Endothelial cell of umbilical vein (primary cell): ENCODE results near the gene DOCK4. TPM values are rescaled to one million over a fixed set of nuclear protein-coding genes. Genes with fewer than 3 reads are reported as not detected.
A peak's percentile ranks its signal among the peaks of the same experiment; 100 is the strongest.

Source experiments
- BruUV-seq: library from RNA; stranded (reverse); fragments of 400-500 nt; replicated peaks from 2 replicates; lab custom pipeline; 2021; lab: Mats Ljungman, UMichigan
- CTCF ChIA-PET: fragments of 300-600, 350-600 bp; sonication (Branson Sonifier 250); formaldehyde crosslinking; loops from one replicate; lab custom pipeline; 2021; ENCODE audit warnings: antibody characterized with exemption, inconsistent platforms; lab: Charles Lee
- POLR2A ChIA-PET: fragments of 300-600, 350-600 bp; sonication (Branson Sonifier 250); formaldehyde crosslinking; loops from one replicate; lab custom pipeline; 2021; ENCODE audit warnings: antibody characterized with exemption, inconsistent platforms; lab: Charles Lee
- DNase-seq: peaks from one replicate; pipeline ENCODE4 v3.0.0-alpha.2; 2011; ENCODE audit warnings: low read depth, low spot score
- FAIRE-seq: peaks from 2 replicates; lab custom pipeline; 2011; peaks lifted over from hg19 to GRCh38; lab: Jason Lieb, UNC
- H2AFZ ChIP-seq: 2 replicates; pipeline ENCODE4 v1.6.0; 2012; ENCODE audit warnings: low read depth, low read length, control low read depth, inconsistent platforms
- H3K27ac ChIP-seq: 2 replicates; pipeline ENCODE4 v1.5.1; 2011; ENCODE audit warnings: low read depth, mild to moderate bottlenecking, control low read depth, low read length, moderate library complexity; ENCODE audit not compliant: insufficient read depth
- H3K27me3 ChIP-seq, 2 experiments: 2 replicates each; pipeline versions ENCODE4 v1.6.0 to v1.6.1; 2011; ENCODE audit warnings: low read length in 2 of 2, mixed read lengths in 1 of 2; ENCODE audit not compliant: control insufficient read depth in 2 of 2, insufficient read depth in 2 of 2
- H3K36me3 ChIP-seq, 2 experiments: 2 replicates in 1 of 2; 3 replicates in 1 of 2; pipeline ENCODE4 v1.5.1; 2011; ENCODE audit warnings: low read length in 2 of 2, mild to moderate bottlenecking in 1 of 2, moderate library complexity in 1 of 2; ENCODE audit not compliant: control insufficient read depth in 2 of 2, insufficient read depth in 2 of 2; ENCODE audit errors: extremely low read depth in 1 of 2
- H3K4me1 ChIP-seq: 3 replicates; pipeline ENCODE4 v1.5.1; 2011; ENCODE audit warnings: mild to moderate bottlenecking, low read length; ENCODE audit not compliant: control insufficient read depth, insufficient read depth; ENCODE audit errors: extremely low read depth
- H3K4me2 ChIP-seq: 2 replicates; pipeline ENCODE4 v1.6.1; 2011; ENCODE audit warnings: low read length, control low read depth, mixed read lengths; ENCODE audit not compliant: insufficient read depth
- H3K4me3 ChIP-seq, 3 experiments: fragments of 200-600 bp in 1 of 3; sonication (generic), shearing (Covaris generic) in 1 of 3; replicated peaks in 1 of 3; 2 replicates each; pipeline ENCODE4 v1.5.1; 2011 to 2016; ENCODE audit warnings: control low read depth in 3 of 3, low read length in 3 of 3, mild to moderate bottlenecking in 2 of 3, inconsistent platforms in 1 of 3, low read depth in 1 of 3, moderate library complexity in 1 of 3; ENCODE audit not compliant: insufficient read depth in 1 of 3
- H3K79me2 ChIP-seq: 2 replicates; pipeline ENCODE4 v1.6.0; 2012; ENCODE audit warnings: low read length, inconsistent platforms; ENCODE audit not compliant: control insufficient read depth, insufficient read depth
- H3K9ac ChIP-seq: replicated peaks from 2 replicates; pipeline ENCODE3; 2011; ENCODE audit warnings: low read length, control low read depth; ENCODE audit not compliant: insufficient read depth; ENCODE audit errors: extremely low read depth
- H3K9me1 ChIP-seq: replicated peaks from 3 replicates; pipeline ENCODE4 v1.6.0; 2011; ENCODE audit warnings: mild to moderate bottlenecking, low read length; ENCODE audit not compliant: control insufficient read depth, insufficient read depth; ENCODE audit errors: extremely low read depth
- H3K9me3 ChIP-seq: replicated peaks from 2 replicates; pipeline ENCODE4 v1.5.1; 2012; ENCODE audit warnings: low read length, inconsistent platforms; ENCODE audit not compliant: control insufficient read depth, insufficient read depth
- H4K20me1 ChIP-seq: replicated peaks from 2 replicates; pipeline ENCODE3; 2011; ENCODE audit warnings: mild to moderate bottlenecking, low read length; ENCODE audit not compliant: control insufficient read depth, insufficient read depth; ENCODE audit errors: extremely low read depth
- EZH2 ChIP-seq: IDR thresholded peaks from 2 replicates; pipeline ENCODE4 v1.6.1; 2012; ENCODE audit warnings: borderline replicate concordance, low read depth, mild to moderate bottlenecking, moderate library complexity, low read length, inconsistent platforms; ENCODE audit not compliant: severe bottlenecking
- FOS ChIP-seq: IDR thresholded peaks from 2 replicates; pipeline ENCODE4 v1.6.1; 2011; ENCODE audit warnings: mild to moderate bottlenecking, low read length, moderate library complexity, borderline replicate concordance; ENCODE audit not compliant: insufficient read depth
- GATA2 ChIP-seq: IDR thresholded peaks from 2 replicates; pipeline ENCODE4 v1.7.0; 2011; ENCODE audit warnings: low read depth, mild to moderate bottlenecking, moderate library complexity, mixed read lengths, low read length; ENCODE audit not compliant: insufficient read length, insufficient read depth
- JUN ChIP-seq: IDR thresholded peaks from 2 replicates; pipeline ENCODE4 v1.6.1; 2011; ENCODE audit warnings: borderline replicate concordance, low read depth; ENCODE audit not compliant: insufficient read length, insufficient read depth
- MYC ChIP-seq: IDR thresholded peaks from one replicate; pipeline ENCODE4 v1.6.1; 2011; ENCODE audit warnings: mild to moderate bottlenecking, low read depth, low read length
- POLR2A ChIP-seq: IDR thresholded peaks from 2 replicates; pipeline ENCODE4 v1.6.1; 2012; ENCODE audit warnings: low read depth, mild to moderate bottlenecking, control low read depth, low read length
- POLR2AphosphoS5 ChIP-seq: IDR thresholded peaks from 2 replicates; pipeline ENCODE4 v1.6.1; 2012; ENCODE audit warnings: low read depth, mild to moderate bottlenecking, control low read depth, low read length, moderate library complexity; ENCODE audit not compliant: insufficient read depth
- dilution Hi-C: fragments of 300-500 bp; cut with MboI; formaldehyde crosslinking; loops from one replicate; pipeline ENCODE4 v1.15.0; 2019; ENCODE audit warnings: low sequenced_read_pairs; ENCODE audit not compliant: extremely low pct_ligation_motif_present
- intact Hi-C: fragments of 100-400 bp; cut with micrococcal nuclease; formaldehyde crosslinking; loops from one replicate; pipeline ENCODE4 v1.10.0; 2022
- polyA plus RNA-seq, 4 experiments: library from polyadenylated mRNA; depleted of rRNA in 3 of 4; stranded (reverse) in 3 of 4; unstranded in 1 of 4; fragments of >200 nt; gene quantifications; 2 replicates each; pipeline versions ENCODE4 v1.2.1 to v1.2.3, GENCODE V29; 2011 to 2012; ENCODE audit warnings: missing spikeins in 1 of 4
- total RNA-seq: library from RNA; stranded (reverse); gene quantifications from 2 replicates; pipeline ENCODE4 v1.2.3, GENCODE V29; 2021
- TF ChIP-seq, protein P1 (sequence below), 2 donors: IDR thresholded peaks; 1 replicate in 1 of 2; 2 replicates in 1 of 2; pipeline ENCODE4 v1.5.1; 2011; ENCODE audit warnings: low read length in 2 of 2, mild to moderate bottlenecking in 2 of 2, moderate library complexity in 2 of 2, control low read depth in 1 of 2, inconsistent platforms in 1 of 2, low read depth in 1 of 2; ENCODE audit not compliant: insufficient read depth in 1 of 2; ENCODE audit errors: extremely low read depth in 1 of 2
- TF ChIP-seq, protein P2 (sequence below): IDR thresholded peaks from 2 replicates; pipeline ENCODE4 v1.6.1; 2011; ENCODE audit not compliant: insufficient read depth, insufficient read length

Gene DOCK4
- total and polyA plus RNA-seq, 2 donors (not counting 3 experiments of a cell fraction or from before 2014, with no cell fraction given) = 47.4 to 164 TPM

DNA sequence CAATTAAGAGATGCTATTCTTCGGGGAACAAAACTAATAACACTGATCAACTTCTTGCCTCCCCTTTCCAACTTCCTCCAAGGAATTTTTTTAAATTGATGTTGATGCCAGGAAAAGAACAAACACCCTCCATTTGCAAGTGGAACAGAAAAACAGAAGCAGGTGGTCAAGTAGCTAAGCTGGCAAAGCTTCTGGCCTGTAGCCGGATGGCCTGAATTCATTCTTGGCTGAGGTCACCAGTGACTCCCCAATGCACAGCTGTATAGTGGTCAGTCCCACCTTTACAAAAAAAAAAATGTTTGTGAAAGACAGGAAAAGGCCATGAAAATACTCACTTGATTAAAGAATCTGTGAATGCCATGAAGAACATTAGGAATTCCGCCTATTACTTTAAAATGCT, 39.1 kb downstream of the DOCK4 start:
- no peaks in the 10 kb centered on the region for H4K20me1 ChIP-seq
- DNase-seq (peak; percentile 77), FAIRE-seq (no peak)
- POLR2A ChIA-PET = interaction anchor here (0.7 kb wide), 2 partner anchors 41 to 89 kb away, joined by 3 read pairs; no protein-coding TSS in a partner anchor
- H3K9me3 ChIP-seq = no peaks in the 10 kb centered on the region
- no peak overlapping the region for H3K9ac ChIP-seq
- no TSS peak for BruUV-seq
- no peaks in the 10 kb centered on the region for H3K36me3 ChIP-seq
- no peak overlapping the region for H3K4me2 ChIP-seq
- TF ChIP-seq GATA2 (no peak), POLR2A (no peak), MYC (no peak), POLR2AphosphoS5 (no peak), FOS (no peak), EZH2 (no peak), JUN (no peak)
- TF ChIP-seq, protein P1, sequence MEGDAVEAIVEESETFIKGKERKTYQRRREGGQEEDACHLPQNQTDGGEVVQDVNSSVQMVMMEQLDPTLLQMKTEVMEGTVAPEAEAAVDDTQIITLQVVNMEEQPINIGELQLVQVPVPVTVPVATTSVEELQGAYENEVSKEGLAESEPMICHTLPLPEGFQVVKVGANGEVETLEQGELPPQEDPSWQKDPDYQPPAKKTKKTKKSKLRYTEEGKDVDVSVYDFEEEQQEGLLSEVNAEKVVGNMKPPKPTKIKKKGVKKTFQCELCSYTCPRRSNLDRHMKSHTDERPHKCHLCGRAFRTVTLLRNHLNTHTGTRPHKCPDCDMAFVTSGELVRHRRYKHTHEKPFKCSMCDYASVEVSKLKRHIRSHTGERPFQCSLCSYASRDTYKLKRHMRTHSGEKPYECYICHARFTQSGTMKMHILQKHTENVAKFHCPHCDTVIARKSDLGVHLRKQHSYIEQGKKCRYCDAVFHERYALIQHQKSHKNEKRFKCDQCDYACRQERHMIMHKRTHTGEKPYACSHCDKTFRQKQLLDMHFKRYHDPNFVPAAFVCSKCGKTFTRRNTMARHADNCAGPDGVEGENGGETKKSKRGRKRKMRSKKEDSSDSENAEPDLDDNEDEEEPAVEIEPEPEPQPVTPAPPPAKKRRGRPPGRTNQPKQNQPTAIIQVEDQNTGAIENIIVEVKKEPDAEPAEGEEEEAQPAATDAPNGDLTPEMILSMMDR (IDR thresholded peaks at IDR 0.05; ENCODE audit: extremely low read depth in 1 of 2, insufficient read depth in 1 of 2, low read depth in 1 of 2, low read length in 2 of 2) = no peak
- TF ChIP-seq, protein P2, sequence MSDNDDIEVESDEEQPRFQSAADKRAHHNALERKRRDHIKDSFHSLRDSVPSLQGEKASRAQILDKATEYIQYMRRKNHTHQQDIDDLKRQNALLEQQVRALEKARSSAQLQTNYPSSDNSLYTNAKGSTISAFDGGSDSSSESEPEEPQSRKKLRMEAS = no peak
- dilution Hi-C loops = no loop called here
- no peak overlapping the region for H3K4me3 ChIP-seq
- intact Hi-C loops = loop anchor here (1.0 kb wide), 1 partner anchor 25 kb away; no protein-coding TSS in a partner anchor
- no peaks in the 10 kb centered on the region for H3K9me1 ChIP-seq
- CTCF ChIA-PET = interaction anchor here (0.7 to 2.3 kb wide), 4 partner anchors 9 to 37 kb away, joined by 3 to 8 read pairs (median 4); no protein-coding TSS in a partner anchor
- no peaks in the 10 kb centered on the region for H3K27me3 ChIP-seq
- H2AFZ ChIP-seq = no peak overlapping the region
- H3K4me1 ChIP-seq = peaks cover 40% of the 10 kb centered on the region
- H3K27ac ChIP-seq = no peak overlapping the region
- H3K79me2 ChIP-seq = peaks cover 97% of the 10 kb centered on the region
